Eye (tissue), 1 donor: ENCODE measurements around the gene INSL6.
A peak's percentile ranks its signal among the peaks of the same experiment; 100 is the strongest.
"Not testable (repeated sequence)": the region's sequence is repeated elsewhere in the genome, so short reads cannot be mapped to it uniquely, and the experiment has no call there.

Source experiments
- DNase-seq: peaks from one replicate; pipeline ENCODE4 v3.0.0-alpha.2; 2015

INSL6 gene

GRCh38 chr9:5185220-5185840 is at the start of gene INSL6:
TSS of gene INSL6 (minus strand) at chr9:5185639. CDS start at chr9:5185602, 37 bp downstream.
- DNase-seq = no peak

- DNase-seq = no peak
Measured at GRCh38 chr9:5231212-5231611, 45.8 kb upstream of the INSL6 start, which contains the start of gene INSL4. TSS of gene INSL4 (plus strand) at chr9:5231419. CDS start at chr9:5231524, 105 bp downstream.

GRCh38 chr9:5230554-5230953 is 45.1 kb upstream of the INSL6 start:
- peak; percentile 7 for DNase-seq

GRCh38 chr9:5205071-5205470 is 19.6 kb upstream of the INSL6 start:
- DNase-seq = no peak

GRCh38 chr9:5195463-5195862 is 10.0 kb upstream of the INSL6 start:
- DNase-seq = no peak

GRCh38 chr9:5193345-5193744 is 7.9 kb upstream of the INSL6 start:
- DNase-seq = no peak

- DNase-seq = no peak
Measured at GRCh38 chr9:5191985-5192384, 6.5 kb upstream of the INSL6 start.

- no peak for DNase-seq
Measured at GRCh38 chr9:5188060-5188984, 2.9 kb upstream of the INSL6 start.

GRCh38 chr9:5186416-5187169 is 1.2 kb upstream of the INSL6 start:
- DNase-seq = peak; percentile 73

- DNase-seq = no peak
Measured at GRCh38 chr9:5184776-5185175, 663 bp downstream of the INSL6 start.

- DNase-seq = not testable (repeated sequence)
Measured at GRCh38 chr9:5180631-5181030, 4.8 kb downstream of the INSL6 start.

- DNase-seq = no peak
Measured at GRCh38 chr9:5178126-5178805, 7.2 kb downstream of the INSL6 start.

- DNase-seq = no peak
Measured at GRCh38 chr9:5146241-5146640, 39.2 kb downstream of the INSL6 start.

- no peak for DNase-seq
Measured at GRCh38 chr9:5144217-5144616, 41.2 kb downstream of the INSL6 start.

GRCh38 chr9:5140151-5140550 is 45.3 kb downstream of the INSL6 start:
- DNase-seq = no peak

- DNase-seq = no peak
Measured at GRCh38 chr9:5122516-5122915, 62.9 kb downstream of the INSL6 start.

- DNase-seq = no peak
Measured at GRCh38 chr9:5122116-5122515, 63.3 kb downstream of the INSL6 start.

GRCh38 chr9:5113994-5114748 is 71.3 kb downstream of the INSL6 start:
- DNase-seq = no peak
